G401.6 (cell line): ENCODE results near the gene FAM161B.
"Not testable (repeated sequence)": the region's sequence is repeated elsewhere in the genome, so short reads cannot be mapped to it uniquely, and the experiment has no call there.

Experiments
- FAIRE-seq: peaks from 2 replicates; lab custom pipeline; 2012; peaks lifted over from hg19 to GRCh38; lab: Jason Lieb, UNC

FAM161B gene

GRCh38 chr14:73949752-73950734, at the start of gene FAM161B, which contains the start of gene COQ6:
Gene FAM161B (minus strand): TSS chr14:73950094. CDS start chr14:73950026, 68 bp downstream.
Gene COQ6 (plus strand): TSS chr14:73950302. CDS start chr14:73950333, 31 bp downstream.
- FAIRE-seq = peak; percentile 94

GRCh38 chr14:73998726-73999125, 48.8 kb upstream of the FAM161B start:
- FAIRE-seq = no peak

GRCh38 chr14:73997944-73998447, 48.1 kb upstream of the FAM161B start:
- no peak for FAIRE-seq

- no peak for FAIRE-seq
These were observed 47.4 kb upstream of the FAM161B start for GRCh38 chr14:73997108-73997943.

- no peak for FAIRE-seq
These were observed 46.8 kb upstream of the FAM161B start for GRCh38 chr14:73996731-73997107.

- no peak for FAIRE-seq
These were observed 46.1 kb upstream of the FAM161B start for GRCh38 chr14:73995977-73996378.

GRCh38 chr14:73994926-73995325, 45.0 kb upstream of the FAM161B start:
- not testable (repeated sequence) for FAIRE-seq

GRCh38 chr14:73991092-73991491, 41.2 kb upstream of the FAM161B start:
- no peak for FAIRE-seq

- not testable (repeated sequence) for FAIRE-seq
These were observed 38.8 kb upstream of the FAM161B start for GRCh38 chr14:73988656-73989055.

- FAIRE-seq = no peak
These were observed 38.2 kb upstream of the FAM161B start for GRCh38 chr14:73988065-73988464.

GRCh38 chr14:73977896-73978295, 28.0 kb upstream of the FAM161B start:
- FAIRE-seq = no peak

- no peak for FAIRE-seq
These were observed 26.2 kb upstream of the FAM161B start for GRCh38 chr14:73976125-73976524.

- FAIRE-seq = no peak
These were observed 23.6 kb upstream of the FAM161B start for GRCh38 chr14:73973497-73973896.

GRCh38 chr14:73968885-73969284, 19.0 kb upstream of the FAM161B start:
- FAIRE-seq = no peak

- FAIRE-seq = no peak
These were observed 15.3 kb upstream of the FAM161B start for GRCh38 chr14:73965216-73965615.

- no peak for FAIRE-seq
These were observed 11.3 kb upstream of the FAM161B start for GRCh38 chr14:73961192-73961591.

- FAIRE-seq = no peak
These were observed 8.7 kb upstream of the FAM161B start for GRCh38 chr14:73958591-73958990.

GRCh38 chr14:73955674-73956073, 5.8 kb upstream of the FAM161B start:
- no peak for FAIRE-seq

- FAIRE-seq = no peak
These were observed 3.8 kb upstream of the FAM161B start for GRCh38 chr14:73953731-73954130.

- FAIRE-seq = no peak
These were observed 4.7 kb downstream of the FAM161B start for GRCh38 chr14:73945159-73945670.

- no peak for FAIRE-seq
These were observed 5.3 kb downstream of the FAM161B start for GRCh38 chr14:73944432-73945158.

- no peak for FAIRE-seq
These were observed 6.8 kb downstream of the FAM161B start for GRCh38 chr14:73943083-73943482.
